Fibroblast of skin of back (primary cell): Measurements from ENCODE around the gene PHF3.
"Not testable (repeated sequence)": the region's sequence is repeated elsewhere in the genome, so short reads cannot be mapped to it uniquely, and the experiment has no call there.

Source experiments
- DNase-seq: peaks from one replicate; pipeline ENCODE4 v3.0.0-alpha.2; 2013

PHF3 gene

DNA sequence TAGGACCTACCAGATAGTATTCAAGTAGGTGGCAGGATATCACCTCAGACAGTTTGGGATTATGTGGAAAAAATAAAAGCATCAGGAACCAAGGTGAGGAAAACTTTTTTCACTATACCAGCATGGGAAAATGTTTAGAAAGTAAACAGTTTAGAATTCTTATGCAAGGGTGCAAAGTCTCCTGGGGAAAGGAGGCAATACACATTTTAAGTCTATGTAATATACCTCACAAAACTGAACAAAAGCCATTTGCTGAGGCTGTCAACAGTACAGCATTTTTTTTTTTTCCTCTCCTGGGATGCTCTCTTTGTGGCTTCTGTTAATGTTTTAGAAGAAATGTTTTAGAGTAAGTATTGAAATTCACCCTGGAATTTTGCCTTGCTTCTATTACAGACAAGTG lies 73.5 kb downstream of the PHF3 start:
- DNase-seq: no peak

DNA sequence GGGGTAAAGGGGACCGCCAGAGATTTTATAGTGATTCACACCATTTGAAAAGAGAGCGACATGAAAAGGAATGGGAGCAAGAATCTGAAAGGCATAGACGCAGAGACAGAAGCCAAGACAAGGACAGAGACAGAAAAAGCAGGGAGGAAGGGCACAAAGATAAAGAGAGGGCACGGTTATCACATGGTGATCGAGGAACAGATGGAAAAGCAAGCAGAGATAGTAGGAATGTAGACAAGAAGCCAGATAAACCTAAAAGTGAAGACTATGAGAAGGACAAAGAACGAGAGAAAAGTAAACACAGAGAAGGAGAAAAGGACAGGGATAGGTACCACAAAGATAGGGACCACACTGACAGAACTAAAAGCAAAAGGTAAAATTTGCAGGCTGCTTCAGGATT lies 77.7 kb downstream of the PHF3 start:
- no peak for DNase-seq

DNA sequence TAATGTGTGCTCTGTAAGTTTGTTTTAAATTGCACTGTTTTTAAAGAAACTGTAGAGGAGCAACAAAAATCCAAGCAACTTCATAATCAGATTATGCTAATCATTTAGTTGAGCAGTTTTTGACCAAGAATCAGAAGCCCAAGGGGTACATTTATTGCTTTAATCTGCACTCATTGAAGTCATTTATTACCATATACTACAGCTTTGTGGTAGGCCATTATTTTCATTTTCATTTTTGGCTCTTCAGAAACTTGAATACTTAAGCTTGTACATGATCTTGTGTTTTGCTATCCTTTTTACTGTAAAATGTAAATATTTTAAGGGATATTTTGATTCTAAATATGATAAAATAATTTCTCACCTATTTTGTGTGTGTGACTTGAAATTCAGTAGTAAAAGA lies 78.5 kb downstream of the PHF3 start:
- DNase-seq: no peak

DNA sequence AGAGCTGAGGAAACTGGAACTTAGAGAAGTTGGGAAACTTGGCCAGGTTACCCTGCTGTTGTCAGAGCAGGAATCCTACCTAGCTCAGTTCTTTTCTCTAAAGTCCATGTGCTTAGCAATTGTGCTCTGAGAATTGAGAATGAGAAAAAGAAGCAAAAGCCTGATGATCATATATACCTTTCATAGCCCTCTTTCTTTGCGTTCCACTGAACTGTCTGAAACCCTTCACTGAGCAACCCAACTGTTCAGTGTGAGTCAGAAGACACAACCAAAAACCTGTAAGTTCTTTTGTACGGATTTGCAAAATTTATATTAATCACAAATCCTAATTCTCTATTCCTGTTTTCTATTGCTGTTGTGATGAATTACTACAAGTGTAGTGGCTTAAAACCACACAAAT lies 80.6 kb downstream of the PHF3 start:
- no peak for DNase-seq

DNA sequence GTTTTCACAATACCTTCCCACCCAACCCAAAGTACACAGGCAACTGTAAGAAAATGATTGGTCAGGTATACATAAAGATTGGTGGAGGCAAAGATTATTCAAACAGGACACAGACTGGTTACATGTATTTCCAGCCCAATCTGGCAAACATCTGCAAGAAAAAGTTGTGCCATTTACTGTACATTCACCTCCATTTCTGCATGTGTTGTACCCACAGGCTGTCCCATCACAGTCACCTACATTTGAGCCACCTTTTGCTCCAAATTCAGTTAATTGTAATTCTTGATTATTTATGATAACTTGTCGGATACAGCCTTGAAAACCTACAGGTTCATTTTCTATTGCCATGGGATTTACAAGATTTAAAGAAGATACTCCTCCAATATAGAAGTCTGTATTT lies 85.6 kb downstream of the PHF3 start:
- no peak for DNase-seq

DNA sequence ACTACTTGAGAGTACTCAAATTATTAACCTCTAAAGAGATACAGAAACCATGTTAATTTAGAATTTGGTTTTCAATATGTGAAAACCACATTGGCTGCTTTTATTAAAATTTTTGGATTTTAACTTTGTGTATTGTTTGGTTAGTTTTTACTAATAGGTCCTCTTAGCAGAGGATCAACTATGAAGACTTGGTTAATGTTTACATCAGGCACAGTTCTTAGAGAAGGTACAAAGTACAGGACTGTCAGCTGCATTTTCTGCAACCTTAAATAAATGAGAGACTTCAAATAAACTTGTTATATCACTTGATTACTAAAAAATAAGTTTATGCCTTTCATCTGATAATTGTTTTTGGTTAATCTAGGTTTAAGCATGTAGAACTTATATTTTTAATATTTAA lies 89.1 kb downstream of the PHF3 start:
- no peak for DNase-seq

DNA sequence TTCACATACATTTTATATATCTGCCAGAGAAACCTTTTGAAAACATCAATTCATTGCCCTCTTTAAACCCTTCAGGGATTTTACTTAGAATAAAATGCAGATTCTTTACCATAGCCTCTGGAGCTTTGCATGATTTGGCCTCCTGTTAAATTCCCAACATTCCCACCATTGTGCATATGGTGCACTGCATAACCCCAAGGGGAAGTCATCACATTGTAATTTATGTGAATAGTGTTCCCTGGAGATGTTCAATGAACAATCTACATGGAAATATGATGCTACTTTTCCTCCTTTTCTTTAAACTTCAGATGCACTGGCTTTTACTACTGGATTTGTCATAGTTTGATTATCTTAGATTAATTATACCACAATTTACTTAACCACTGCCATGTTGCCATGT lies 94.7 kb downstream of the PHF3 start:
- peak; percentile 71 for DNase-seq

DNA sequence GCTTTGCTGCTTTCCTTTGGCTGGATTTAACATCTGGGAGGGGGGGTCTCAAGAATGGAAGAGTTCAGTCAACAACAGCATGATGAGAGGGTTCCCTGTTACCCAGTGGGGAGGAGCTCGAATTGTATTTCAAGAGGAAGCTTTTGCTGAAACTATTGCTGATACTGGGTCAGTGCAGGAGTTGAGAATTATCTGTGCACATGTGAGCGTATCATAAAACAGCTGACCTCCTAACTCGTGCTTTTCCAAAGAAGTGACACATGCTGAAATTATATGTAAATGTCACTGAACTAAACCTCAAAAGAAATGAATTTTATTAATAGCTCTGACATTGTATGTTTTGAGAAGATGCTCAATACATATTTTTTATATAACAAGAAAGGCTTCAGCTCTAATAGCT lies 96.3 kb downstream of the PHF3 start:
- peak; percentile 36 for DNase-seq

DNA sequence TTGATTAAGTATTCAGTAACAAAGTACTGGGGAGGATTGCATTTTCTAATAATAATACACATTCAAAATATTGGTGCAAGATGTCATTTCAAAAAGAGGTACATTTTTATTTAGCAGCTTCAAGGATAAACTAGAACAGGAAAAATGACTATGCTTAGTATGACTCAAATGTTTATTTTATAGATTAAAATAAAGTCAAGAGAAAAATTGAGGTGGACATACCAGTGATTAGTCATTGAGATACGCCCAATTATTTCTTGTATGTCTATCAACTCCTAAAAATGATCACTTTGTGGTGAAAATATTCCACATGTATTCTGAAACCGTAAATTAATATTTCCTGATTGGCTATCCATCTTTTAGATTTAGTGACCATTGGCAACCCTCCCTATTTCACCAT lies 96.7 kb downstream of the PHF3 start:
- DNase-seq: peak; percentile 64

DNA sequence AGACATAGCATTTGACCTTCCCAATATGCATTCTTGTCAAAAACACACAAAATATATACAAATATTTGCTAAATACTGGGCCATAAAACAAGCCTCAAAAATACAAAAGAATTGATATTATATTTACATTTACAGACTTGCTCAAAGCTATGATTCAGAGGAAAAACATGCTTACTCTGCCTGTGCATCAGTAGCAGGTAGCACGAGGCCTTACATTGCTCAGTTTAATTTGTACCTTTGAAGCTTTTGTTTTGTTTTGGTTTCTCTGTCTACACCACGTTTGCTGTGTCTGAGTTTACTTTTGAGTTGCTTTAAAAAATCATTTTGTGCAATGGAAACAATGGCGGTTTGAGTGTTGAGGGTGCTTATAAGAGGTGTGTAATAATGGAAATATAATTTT lies 99.3 kb downstream of the PHF3 start:
- no peak for DNase-seq

DNA sequence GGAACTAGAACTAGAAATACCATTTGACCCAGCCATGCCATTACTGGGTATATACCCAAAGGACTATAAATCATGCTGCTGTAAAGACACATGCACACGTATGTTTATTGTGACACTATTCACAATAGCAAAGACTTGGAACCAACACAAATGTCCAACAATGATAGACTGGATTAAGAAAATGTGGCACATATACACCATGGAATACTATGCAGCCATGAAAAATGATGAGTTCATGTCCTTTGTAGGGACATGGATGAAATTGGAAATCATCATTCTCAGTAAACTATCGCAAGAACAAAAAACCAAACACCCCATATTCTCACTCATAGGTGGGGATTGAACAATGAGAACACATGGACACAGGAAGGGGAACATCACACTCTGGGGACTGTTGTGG lies 102.6 kb downstream of the PHF3 start:
- not testable (repeated sequence) for DNase-seq

DNA sequence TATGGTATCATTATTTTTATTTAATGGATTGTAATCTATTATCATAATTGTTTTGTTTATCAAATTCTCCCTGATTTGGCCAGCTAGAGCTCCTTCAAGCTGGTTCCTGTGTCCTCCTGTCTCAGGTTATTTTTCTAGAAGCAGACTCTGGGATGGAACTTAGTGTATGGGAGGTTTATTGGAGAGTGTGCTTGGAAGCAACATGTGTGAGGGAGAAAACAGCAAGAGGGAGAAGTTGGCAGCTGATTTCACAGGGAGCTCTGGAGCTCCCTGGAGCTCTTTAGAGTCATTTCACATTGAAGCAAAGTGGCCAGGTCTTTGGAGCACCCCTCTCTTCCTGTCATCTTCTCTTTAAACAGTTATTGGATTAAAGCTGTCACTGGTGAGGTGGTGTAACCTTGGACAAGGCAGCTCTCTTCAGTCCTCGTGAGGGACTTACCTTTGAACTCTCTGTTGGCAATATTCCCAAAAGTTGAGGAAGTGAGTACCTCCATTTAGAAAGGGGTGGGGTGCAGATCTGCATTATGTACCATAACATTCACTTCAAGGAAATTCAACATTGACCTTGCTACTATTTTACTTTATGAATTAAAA lies 103.6 kb downstream of the PHF3 start:
- no peak for DNase-seq

DNA sequence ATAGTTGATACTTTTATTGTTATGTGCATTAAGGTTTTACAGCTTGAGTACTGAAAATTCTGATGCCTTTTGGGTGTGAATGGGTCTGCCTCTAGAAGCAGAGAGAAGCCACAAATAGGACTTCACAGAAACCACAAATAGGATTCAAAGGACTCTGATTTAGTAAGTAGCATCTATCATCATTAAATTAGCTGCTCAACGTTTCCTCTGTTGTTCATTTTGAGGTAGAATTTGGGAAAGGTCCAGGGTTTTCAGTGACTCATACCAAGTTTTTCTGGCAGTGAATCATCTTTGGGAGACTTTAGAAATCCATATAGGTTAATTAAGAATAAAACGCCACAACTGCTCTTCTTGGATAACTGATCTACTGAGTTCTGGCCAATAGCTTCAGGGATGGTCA lies 105.1 kb downstream of the PHF3 start:
- DNase-seq: peak; percentile 77

DNA sequence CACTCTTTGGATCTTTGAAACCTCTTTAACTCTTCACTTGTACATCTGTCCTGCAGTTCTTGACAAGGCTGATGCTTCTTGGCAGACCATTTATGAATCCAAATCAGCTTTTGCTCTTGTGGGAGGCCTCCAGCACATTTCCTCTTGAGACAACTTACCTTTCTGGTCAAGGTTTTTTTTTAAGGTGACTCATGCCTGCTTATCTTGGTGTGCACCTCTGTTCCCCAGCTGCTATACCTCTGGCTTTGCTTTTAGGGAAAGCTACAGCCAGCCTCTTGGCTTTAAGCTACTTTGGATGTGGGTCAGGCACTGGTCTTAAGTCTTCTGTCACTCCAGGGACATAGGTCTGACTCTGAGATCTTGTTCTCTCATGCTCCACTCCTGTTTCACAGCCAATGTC lies 106.5 kb downstream of the PHF3 start:
- DNase-seq: no peak

DNA sequence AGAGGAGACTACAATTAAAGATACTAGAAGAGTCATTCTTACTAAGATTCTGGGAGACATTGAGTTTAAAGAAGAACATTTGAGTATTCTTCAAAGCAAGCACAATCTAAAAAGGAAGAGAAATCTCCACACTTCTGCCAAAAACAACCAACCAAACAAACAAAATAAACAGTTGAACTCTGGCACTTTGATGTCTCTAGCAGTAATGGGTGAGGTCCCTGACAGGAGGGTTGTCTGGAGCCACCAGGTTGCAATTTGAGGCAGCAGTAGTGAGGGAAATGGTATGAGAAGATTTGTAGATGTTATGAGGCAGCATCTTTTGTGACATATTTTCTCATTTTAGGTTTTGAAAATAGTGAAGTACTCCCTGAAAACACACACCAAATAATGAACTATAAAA lies 108.1 kb downstream of the PHF3 start:
- no peak for DNase-seq

DNA sequence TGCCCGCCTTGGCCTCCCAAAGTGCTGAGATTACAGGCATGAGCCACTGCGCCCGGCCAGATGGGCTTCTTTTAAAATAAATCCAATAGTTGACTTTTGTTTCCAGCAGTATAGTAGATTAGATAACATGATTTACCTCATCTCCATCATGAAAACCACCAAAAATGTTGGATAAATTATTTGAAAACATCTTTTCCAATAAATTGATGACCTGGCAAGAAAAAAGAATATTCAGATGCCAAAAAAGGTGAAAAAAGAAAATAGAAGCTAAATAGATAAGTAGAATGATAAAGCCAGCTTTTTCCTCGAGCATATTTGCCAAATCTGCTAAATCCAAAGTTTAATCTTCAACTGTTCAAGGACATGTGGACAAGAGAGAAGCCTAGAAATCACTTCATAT lies 109.2 kb downstream of the PHF3 start:
- no peak for DNase-seq

DNA sequence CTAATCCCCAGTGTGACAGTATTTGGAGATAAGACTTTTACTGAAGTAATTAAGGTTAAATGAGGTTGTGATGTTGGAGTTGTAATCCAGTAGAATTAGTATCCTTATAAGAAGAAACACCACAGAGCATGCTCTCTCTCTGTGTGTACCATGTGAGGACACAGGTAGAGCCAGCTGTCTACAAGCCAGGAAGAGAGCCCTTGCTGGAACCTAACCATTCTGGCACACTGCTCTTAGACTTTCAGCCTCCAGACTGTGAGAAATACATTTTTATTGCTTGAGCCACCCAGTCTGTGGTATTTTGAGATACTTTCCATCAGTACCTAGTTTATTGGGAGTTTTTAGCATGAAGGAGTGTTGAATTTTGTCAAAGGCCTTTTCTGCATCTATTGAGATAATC lies 110.2 kb downstream of the PHF3 start:
- DNase-seq: no peak

DNA sequence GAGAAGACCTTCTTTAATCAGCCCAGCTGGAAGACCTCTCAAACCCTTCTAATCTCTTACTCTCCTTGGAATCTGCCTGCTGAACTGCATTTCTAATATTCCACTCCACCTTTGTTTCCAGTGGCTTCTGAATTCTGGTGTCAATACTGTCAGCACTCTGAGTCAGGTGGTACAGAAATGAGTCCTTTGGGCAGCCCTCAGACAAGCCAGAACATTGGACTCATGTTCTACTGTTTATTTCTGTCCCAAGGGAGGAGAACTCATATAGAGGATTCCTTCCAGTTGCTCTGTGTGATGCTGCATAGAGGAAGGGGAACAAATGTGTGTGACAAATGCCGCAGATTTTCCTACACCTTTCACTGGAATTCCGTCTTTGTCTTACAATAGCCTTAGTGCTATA lies 114.8 kb downstream of the PHF3 start:
- DNase-seq: no peak

DNA sequence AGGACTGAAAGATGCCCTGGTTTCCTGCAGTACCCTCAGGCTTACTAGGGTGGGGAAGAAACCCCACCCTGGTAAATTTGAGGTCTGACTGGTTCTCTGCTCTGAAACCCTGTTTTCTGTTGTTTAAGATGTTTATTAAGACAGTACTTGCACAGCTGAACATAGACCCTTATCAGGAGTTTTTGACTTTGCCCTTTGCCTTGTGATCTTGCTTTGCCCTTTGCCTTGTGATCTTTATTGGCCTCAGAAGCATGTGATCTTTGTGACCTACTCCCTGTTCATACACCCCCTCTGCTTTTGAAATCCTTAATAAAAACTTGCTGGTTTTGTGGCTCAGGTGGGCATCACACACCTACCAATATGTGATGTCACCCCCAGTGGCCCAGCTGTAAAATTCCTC lies 121.7 kb downstream of the PHF3 start:
- DNase-seq: not testable (repeated sequence)

DNA sequence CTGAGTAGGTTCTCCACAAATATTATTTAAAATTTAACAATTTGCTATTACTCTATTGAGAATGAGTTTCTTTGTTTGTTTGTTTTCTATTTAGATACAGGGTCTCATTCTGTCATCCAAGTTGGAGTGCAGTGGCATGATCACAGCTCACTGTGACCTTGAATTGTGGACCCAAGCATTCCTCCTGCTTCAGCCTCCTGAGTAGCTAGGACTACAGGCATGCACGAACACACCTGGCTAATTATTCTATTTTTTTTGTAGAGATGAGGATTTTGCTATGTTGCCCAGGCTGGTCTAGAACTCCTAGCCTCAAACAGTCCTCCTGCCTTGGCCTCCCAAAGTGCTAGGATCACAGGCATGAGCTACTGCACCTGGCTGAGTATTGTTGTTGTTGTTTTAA lies 122.2 kb downstream of the PHF3 start:
- no peak for DNase-seq

DNA sequence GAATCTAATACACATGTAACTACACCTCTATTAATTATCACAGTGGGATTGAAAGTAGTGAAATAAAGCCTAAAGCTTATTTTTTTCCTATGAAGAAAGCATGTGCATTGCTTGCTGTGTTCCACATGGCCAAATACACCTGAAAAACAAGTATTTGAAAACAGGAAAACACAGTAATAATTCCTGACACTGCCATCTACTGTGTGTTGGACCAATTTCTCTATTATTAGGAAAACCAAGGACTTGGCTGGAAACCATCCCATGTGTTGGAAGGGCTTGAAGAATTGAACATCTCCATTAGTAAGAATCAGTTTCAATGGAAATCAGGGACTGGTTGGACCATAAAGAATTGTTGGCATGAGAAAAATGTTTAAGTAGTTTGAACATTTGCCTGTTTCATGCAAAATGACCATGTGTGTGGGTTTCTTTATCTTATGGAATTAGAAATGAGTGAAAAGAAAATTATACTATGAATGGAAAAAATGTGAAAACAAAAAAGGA lies 124.1 kb downstream of the PHF3 start:
- DNase-seq: peak; percentile 39

DNA sequence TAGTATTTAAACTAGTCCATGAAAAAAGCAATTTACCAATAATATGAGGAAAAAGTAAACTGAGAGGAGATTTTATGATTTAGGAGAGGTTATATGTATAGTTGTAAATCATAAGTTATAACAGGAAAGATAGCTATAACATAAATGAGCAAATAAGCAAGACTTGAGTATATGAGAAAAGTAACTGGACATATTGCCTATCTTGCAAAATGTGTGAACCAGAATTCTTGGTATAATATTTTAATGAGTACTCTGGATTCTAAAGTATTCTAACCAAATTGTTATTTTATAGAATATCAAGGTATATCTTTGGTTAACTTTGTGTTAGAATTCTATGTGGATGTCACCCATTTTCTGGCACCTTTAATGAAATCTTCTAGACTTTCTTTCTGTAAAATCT lies 124.6 kb downstream of the PHF3 start:
- DNase-seq: no peak

DNA sequence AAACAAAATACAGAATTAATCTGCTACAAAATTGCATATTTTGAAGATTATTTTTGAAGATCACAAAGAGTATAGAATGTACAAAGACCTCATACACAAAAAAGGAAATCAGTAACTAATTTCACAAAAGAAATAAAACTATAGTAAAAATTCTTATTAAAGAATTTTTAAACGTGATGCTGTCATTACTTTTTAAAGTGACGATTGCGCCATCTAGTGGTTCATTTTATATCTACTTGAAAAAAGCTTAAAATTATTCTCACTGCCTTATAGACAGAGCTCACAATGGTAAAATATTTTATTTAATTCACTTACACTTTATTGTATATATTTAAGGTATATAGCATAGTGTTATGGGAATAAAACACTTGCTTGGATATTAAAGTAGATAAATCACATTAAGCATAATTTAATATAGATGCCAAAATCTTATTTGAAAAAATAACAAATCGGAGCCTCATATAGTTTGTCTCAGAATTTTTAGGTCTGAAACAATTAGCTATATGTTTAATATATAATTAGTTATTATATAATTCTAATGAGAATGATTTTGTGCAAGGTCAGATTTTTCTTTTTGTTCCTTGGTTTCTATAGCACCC lies 128.8 kb downstream of the PHF3 start:
- peak; percentile 40 for DNase-seq
